Stomach (tissue), 9 donors: ENCODE measurements around the gene PPIH. TPM values are rescaled to one million over a fixed set of nuclear protein-coding genes. Genes with fewer than 3 reads are reported as not detected.
"Not testable (repeated sequence)": the region's sequence is repeated elsewhere in the genome, so short reads cannot be mapped to it uniquely, and the experiment has no call there.

ENCODE experiments used
- DNase-seq, 2 donors: peaks; one replicate each; pipeline versions ENCODE4 v3.0.0 to v3.0.0-alpha.2; 2013 to 2019
- H3K27ac ChIP-seq, 5 donors: fragments of 200-600 bp in 4 of 5; sonication (generic) in 4 of 5; one replicate each; pipeline ENCODE4 v1.5.1; 2013 to 2019; ENCODE audit warnings: mild to moderate bottlenecking in 1 of 5, moderate library complexity in 1 of 5
- H3K27me3 ChIP-seq, 3 donors: fragments of 200-600 bp; sonication (generic); one replicate each; pipeline ENCODE4 v1.5.1; 2017 to 2019; ENCODE audit warnings: mixed run types in 1 of 3
- H3K36me3 ChIP-seq, 4 donors: fragments of 200-600 bp; sonication (generic); 1 replicate in 3 of 4; 2 replicates in 1 of 4; pipeline ENCODE4 v1.5.1; 2016 to 2019
- H3K4me1 ChIP-seq, 4 donors: fragments of 200-600 bp; sonication (generic); one replicate each; pipeline ENCODE4 v1.5.1; 2016 to 2019
- H3K4me3 ChIP-seq, 4 donors: fragments of 200-600 bp; sonication (generic) in 3 of 4; one replicate each; pipeline ENCODE4 v1.5.1; 2016 to 2019; ENCODE audit warnings: mild to moderate bottlenecking in 1 of 4
- H3K9me3 ChIP-seq, 4 donors: fragments of 200-600 bp; sonication (generic); one replicate each; pipeline ENCODE4 v1.5.1; 2016 to 2019
- EP300 ChIP-seq: sonication (generic); formaldehyde crosslinking; IDR thresholded peaks from one replicate; pipeline ENCODE4 v1.6.1; 2017; ENCODE audit warnings: antibody characterized with exemption
- POLR2A ChIP-seq, 4 donors: fragments of 450-650 bp; IDR thresholded peaks; one replicate each; pipeline ENCODE4 v1.6.1; 2016; ENCODE audit warnings: antibody characterized with exemption in 4 of 4, control low read depth in 2 of 4, mild to moderate bottlenecking in 1 of 4, moderate library complexity in 1 of 4
- POLR2AphosphoS5 ChIP-seq, 3 donors: sonication (generic); formaldehyde crosslinking; IDR thresholded peaks; one replicate each; pipeline ENCODE4 v1.6.1; 2016; ENCODE audit warnings: antibody characterized with exemption in 3 of 3
- WGBS, 5 donors: extraction: QIAGEN DNeasy Blood & Tissue Kit in 3 of 5; methylation state at CpG; one replicate each; pipeline versions ENCODE4 v1.1.5 to v1.1.7; 2013 to 2018; 5-methylcytosine and 5-hydroxymethylcytosine counted together
- intact Hi-C: fragments of 100-400 bp; cut with DNase I; formaldehyde crosslinking; loops from one replicate; pipeline ENCODE4 v1.15.1; 2023; ENCODE audit warnings: low total_unique reads
- polyA plus RNA-seq, 3 donors: library from polyadenylated mRNA; stranded (reverse); fragments of 200-250 nt; gene quantifications; one replicate each; pipeline ENCODE4 v1.2.3, GENCODE V29; 2013
- total RNA-seq, 5 donors: library from RNA; depleted of rRNA; stranded (reverse); fragments of >200 nt; gene quantifications; one replicate each; pipeline versions ENCODE4 v1.1.0 to v1.2.3, GENCODE V29; 2014 to 2016
- TF ChIP-seq, protein P1 (sequence below), 7 experiments: fragments of 450-650 bp in 4 of 7; fragments of 200-600 bp in 3 of 7; sonication (generic) in 3 of 7; IDR thresholded peaks; one replicate each; pipeline ENCODE4 v1.5.1; 2016 to 2019; ENCODE audit warnings: antibody characterized with exemption in 7 of 7, control low read depth in 2 of 7, mild to moderate bottlenecking in 1 of 7
- donor health status: healthy with polysubstance abuse.
- donor health status: Bipolar disorder and iron deficiency.
- donor health status: healthy.

The PPIH gene
- total and polyA plus RNA-seq, 8 donors, result 5.2 to 72.3 (median 47.8) TPM; not detected in 1

DNA sequence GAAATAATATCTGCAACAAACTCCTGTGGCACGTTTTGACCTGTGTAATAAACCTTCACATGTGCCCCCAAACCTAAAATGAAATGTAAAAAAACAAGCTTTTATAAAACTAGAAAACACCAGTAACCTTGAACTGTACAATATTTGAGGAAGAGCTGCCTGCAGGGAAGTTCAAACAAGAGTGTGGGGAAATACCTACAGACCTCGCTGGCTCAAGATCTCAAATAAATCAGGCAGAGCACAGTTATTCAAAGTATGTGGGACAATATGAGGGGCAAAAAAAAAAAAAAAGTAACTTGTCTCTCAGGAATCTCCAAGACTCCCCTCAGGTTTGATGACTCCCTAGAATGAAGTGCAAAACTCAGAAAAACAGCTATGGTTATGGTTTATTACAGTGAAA, 37.9 kb upstream of the PPIH start:
- no peak overlapping the region for H3K4me3 ChIP-seq
- WGBS, 5 donors, result 11 to 36% (median 28%) methylated on average over 2 of the region's 2 CpGs
- H3K36me3 ChIP-seq, result no peaks in the 10 kb centered on the region
- peaks cover 0 to 4% (median 0%) of the 10 kb centered on the region in 4 donors for H3K4me1 ChIP-seq
- no peak overlapping the region for H3K27ac ChIP-seq
- no peaks in the 10 kb centered on the region for H3K27me3 ChIP-seq
- no peaks in the 10 kb centered on the region for H3K9me3 ChIP-seq
- no peak for DNase-seq
- intact Hi-C loops, result no loop called here
- TF ChIP-seq, protein P1, sequence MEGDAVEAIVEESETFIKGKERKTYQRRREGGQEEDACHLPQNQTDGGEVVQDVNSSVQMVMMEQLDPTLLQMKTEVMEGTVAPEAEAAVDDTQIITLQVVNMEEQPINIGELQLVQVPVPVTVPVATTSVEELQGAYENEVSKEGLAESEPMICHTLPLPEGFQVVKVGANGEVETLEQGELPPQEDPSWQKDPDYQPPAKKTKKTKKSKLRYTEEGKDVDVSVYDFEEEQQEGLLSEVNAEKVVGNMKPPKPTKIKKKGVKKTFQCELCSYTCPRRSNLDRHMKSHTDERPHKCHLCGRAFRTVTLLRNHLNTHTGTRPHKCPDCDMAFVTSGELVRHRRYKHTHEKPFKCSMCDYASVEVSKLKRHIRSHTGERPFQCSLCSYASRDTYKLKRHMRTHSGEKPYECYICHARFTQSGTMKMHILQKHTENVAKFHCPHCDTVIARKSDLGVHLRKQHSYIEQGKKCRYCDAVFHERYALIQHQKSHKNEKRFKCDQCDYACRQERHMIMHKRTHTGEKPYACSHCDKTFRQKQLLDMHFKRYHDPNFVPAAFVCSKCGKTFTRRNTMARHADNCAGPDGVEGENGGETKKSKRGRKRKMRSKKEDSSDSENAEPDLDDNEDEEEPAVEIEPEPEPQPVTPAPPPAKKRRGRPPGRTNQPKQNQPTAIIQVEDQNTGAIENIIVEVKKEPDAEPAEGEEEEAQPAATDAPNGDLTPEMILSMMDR (IDR thresholded peaks at IDR 0.05), result no peak

DNA sequence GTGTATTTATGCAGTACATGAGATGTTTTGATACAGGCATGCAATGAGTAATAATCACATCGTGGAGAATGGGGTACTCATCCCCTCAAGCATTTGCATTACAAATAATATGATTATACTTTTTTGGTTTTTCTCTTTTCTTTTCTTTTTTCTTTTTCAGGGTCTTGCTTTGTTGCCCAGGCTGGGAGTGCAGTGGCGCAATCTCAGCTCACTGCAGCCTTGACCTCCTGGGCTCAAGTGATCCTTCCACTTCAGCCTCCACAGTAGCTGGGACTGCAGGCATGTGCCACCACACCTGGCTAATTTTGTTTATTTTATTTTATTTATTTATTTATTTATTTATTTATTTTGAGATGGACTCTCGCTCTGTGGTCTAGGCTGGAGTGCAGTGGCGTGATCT, 37.0 kb upstream of the PPIH start:
- DNase-seq, H3K9me3 ChIP-seq, intact Hi-C loops, H3K27ac ChIP-seq, H3K4me3 ChIP-seq, H3K4me1 ChIP-seq, H3K36me3 ChIP-seq, H3K27me3 ChIP-seq: not testable (repeated sequence)
- WGBS, 5 donors, result 90 to 96% (median 94%) methylated on average over 4 of the region's 4 CpGs

DNA sequence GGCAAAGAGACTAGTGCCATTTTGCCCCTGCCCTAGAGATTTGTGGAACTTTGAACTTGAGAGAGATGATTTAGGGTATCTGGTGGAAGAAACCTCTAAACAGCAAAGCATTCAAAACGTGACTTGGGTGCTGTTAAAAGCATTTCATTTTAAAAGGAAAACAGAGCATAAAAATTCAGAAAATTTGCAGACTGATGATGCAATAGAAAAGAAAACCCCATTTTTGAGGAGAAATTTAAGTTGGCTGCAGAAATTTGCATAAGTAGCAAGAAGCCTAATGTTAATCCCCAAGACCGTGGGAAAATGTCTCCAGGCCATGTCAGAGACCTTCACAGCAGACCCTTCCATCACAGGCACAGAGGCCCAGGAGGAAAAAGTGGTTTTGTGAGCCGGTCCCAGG, 31.0 kb upstream of the PPIH start:
- WGBS, 5 donors, result 69 to 94% (median 91%) methylated on average over 3 of the region's 3 CpGs
- DNase-seq, H3K4me1 ChIP-seq, H3K27me3 ChIP-seq, H3K4me3 ChIP-seq, intact Hi-C loops, H3K27ac ChIP-seq, H3K9me3 ChIP-seq: not testable (repeated sequence)
- H3K36me3 ChIP-seq, result peaks cover 0 to 11% (median 0%) of the 10 kb centered on the region in 4 donors

DNA sequence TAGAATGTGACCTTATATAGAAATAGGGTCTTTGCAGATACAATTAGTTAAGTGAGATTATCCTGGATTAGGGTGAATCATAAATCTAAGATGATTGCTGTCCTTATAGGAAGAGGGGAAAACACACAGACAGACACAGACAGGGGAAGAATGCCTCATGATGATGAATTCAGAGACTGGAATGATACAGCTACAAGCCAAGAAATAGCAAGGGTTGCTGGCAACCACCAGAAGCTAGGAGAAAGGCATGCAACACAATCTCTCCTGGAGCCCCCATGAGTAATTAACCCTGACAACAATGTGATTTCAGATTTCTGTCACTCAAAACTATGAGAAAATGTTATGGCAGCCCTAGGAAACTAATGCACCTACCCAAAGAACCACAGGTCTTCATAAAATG, 19.1 kb upstream of the PPIH start:
- H3K27ac ChIP-seq, result no peak overlapping the region
- H3K4me3 ChIP-seq, result no peak overlapping the region
- H3K27me3 ChIP-seq, result no peaks in the 10 kb centered on the region
- intact Hi-C loops, result no loop called here
- no peaks in the 10 kb centered on the region for H3K9me3 ChIP-seq
- no peak for TF ChIP-seq POLR2A (IDR thresholded peaks at IDR 0.05)
- TF ChIP-seq, protein P1 (IDR thresholded peaks at IDR 0.05), result no peak
- TF ChIP-seq EP300, result no peak
- TF ChIP-seq POLR2AphosphoS5 (IDR thresholded peaks at IDR 0.05), result no peak
- DNase-seq, result no peak
- H3K4me1 ChIP-seq, result no peaks in the 10 kb centered on the region
- H3K36me3 ChIP-seq, result peaks cover 0 to 6% (median 0%) of the 10 kb centered on the region in 4 donors

DNA sequence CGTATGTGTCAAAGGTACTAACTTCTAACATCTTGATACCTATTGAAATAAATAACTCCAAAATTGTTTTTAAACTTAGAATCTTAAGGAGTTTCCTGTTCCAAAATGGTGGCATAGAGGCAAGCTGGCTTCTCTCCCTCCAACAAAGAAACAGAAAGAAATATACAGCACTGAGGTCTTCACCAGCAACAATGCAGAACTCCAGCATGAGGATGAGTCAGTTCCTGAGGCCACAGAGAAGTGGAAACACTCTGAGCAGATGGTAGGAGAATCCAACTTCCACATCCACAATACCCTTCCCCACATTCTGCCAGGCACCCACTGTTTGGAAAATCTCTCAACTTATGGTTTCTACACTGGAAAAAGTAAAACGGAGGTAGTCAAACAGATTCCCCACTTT, 12.2 kb upstream of the PPIH start:
- H3K9me3 ChIP-seq, result no peaks in the 10 kb centered on the region
- H3K4me1 ChIP-seq, result no peaks in the 10 kb centered on the region
- H3K4me3 ChIP-seq, result no peak overlapping the region
- 84 to 96% (median 90%) methylated on average over 2 of the region's 2 CpGs for WGBS, 5 donors
- TF ChIP-seq, protein P1 (IDR thresholded peaks at IDR 0.05), result no peak
- no peak for TF ChIP-seq POLR2A (IDR thresholded peaks at IDR 0.05)
- no peak for TF ChIP-seq EP300
- TF ChIP-seq POLR2AphosphoS5 (IDR thresholded peaks at IDR 0.05), result no peak
- no peak for DNase-seq
- H3K27me3 ChIP-seq, result no peaks in the 10 kb centered on the region
- intact Hi-C loops, result no loop called here
- H3K27ac ChIP-seq, result no peak overlapping the region
- peaks cover 0 to 27% (median 3%) of the 10 kb centered on the region in 4 donors for H3K36me3 ChIP-seq

DNA sequence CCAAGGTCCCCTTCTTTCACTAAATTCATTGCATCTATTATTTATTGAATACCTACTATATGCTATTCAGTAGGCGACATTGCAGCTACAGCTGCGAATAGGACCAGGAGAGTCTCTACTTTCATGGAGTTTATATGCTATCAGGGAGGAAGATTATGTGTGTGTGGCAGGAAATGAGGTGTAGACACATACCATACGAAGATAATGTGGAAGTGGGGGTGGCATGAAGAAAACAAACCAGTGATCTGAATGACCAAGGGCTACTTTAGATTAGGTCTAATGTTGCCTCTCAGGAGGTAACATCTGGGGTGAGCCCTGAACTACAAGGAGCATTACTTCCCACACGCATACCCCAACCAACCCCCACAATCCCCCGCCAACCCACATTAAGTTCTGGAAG, 1.0 kb upstream of the PPIH start:
- WGBS, 5 donors, result 79 to 91% (median 82%) methylated on average over 5 of the region's 5 CpGs
- peak in 1 of 2 donors; percentile 6 for DNase-seq
- TF ChIP-seq, protein P1 (IDR thresholded peaks at IDR 0.05), result no peak
- TF ChIP-seq POLR2AphosphoS5 (IDR thresholded peaks at IDR 0.05) (no peak), POLR2A (IDR thresholded peaks at IDR 0.05) (no peak), EP300 (no peak)
- peaks cover 14 to 27% (median 21%) of the 10 kb centered on the region in 4 donors for H3K4me1 ChIP-seq
- peaks cover 4 to 32% (median 25%) of the 10 kb centered on the region in 4 donors for H3K36me3 ChIP-seq
- peak overlapping the region in 3 of 4 donors; percentile 74 to 97 (median 78) for H3K4me3 ChIP-seq
- peak overlapping the region in 4 of 5 donors; percentile 82 to 90 (median 86) for H3K27ac ChIP-seq
- intact Hi-C loops, result no loop called here
- no peaks in the 10 kb centered on the region for H3K27me3 ChIP-seq
- H3K9me3 ChIP-seq, result no peaks in the 10 kb centered on the region
